ENCODE data around the gene ADAM22. TPM values are rescaled to one million over a fixed set of nuclear protein-coding genes. Genes with fewer than 3 reads are reported as not detected.

Gene ADAM22
- total RNA-seq, 2 donors from 2014 or later, result 1.0 to 3.6 TPM

GRCh38 chr7:88046839-88047573, 113.0 kb downstream of the ADAM22 start:
- Histone ChIP-seq H3K4me3 (no peak overlapping the region), H3K4me1 (no peaks in the 10 kb centered on the region), H3K27ac (no peak overlapping the region), H3K27me3 (no peaks in the 10 kb centered on the region), H3K9me3 (no peaks in the 10 kb centered on the region), H3K36me3 (replicated peaks in 1 of 2; ENCODE audit: insufficient read depth in 1 of 2, low read depth in 2 of 2) (no peaks in the 10 kb centered on the region)
- DNase-seq, result no peak
- ATAC-seq, result no peak
- WGBS, 2 donors, result 50 to 73% methylated on average over 1 of the region's 1 CpG
- intact Hi-C loops (cut with DNase I), result no loop called here
- no peak for TF ChIP-seq POLR2A (IDR thresholded peaks at IDR 0.05)
- TF ChIP-seq CTCF (IDR thresholded peaks at IDR 0.05), result no peak

- Histone ChIP-seq H3K27me3 (no peaks in the 10 kb centered on the region), H3K27ac (no peak overlapping the region), H3K9me3 (no peaks in the 10 kb centered on the region), H3K4me3 (no peak overlapping the region), H3K4me1 (peaks cover 5% of the 10 kb centered on the region), H3K36me3 (replicated peaks in 1 of 2; ENCODE audit: insufficient read depth in 1 of 2, low read depth in 2 of 2) (no peaks in the 10 kb centered on the region)
- no peak for DNase-seq
- intact Hi-C loops (cut with DNase I), result no loop called here
- no peak for ATAC-seq
- WGBS, 2 donors, result 20 to 26% methylated on average over 1 of the region's 1 CpG
- no peak for TF ChIP-seq CTCF (IDR thresholded peaks at IDR 0.05)
- no peak for TF ChIP-seq POLR2A (IDR thresholded peaks at IDR 0.05)
These were observed 123.6 kb downstream of the ADAM22 start for GRCh38 chr7:88057655-88058054.

DNA sequence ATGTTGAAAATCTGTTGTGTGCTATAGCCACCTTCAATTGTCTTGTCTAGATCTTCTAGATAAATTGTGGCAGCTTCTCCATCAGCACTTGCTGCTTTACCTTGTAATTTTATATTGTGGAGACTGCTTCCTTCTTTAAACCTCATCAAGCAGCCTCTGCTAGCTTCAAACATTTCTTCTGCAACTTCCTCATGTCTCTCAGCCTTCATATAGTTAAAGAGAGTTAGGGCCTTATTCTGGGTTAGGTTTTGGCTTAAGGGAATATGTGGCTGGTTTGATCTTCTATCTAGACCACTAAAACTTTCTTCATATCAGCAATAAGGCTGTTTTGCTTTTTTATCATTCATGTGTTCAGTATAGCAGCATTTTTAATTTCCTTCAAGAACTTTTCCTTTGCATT, 128.2 kb downstream of the ADAM22 start:
- no peak overlapping the region for H3K4me3 ChIP-seq
- peaks cover 5% of the 10 kb centered on the region for H3K4me1 ChIP-seq
- ATAC-seq (no peak), DNase-seq (no peak)
- H3K27me3 ChIP-seq, result no peaks in the 10 kb centered on the region
- intact Hi-C loops (cut with DNase I), result no loop called here
- no peaks in the 10 kb centered on the region for H3K36me3 ChIP-seq (replicated peaks in 1 of 2; ENCODE audit: insufficient read depth in 1 of 2, low read depth in 2 of 2)
- TF ChIP-seq POLR2A (IDR thresholded peaks at IDR 0.05) (no peak), CTCF (IDR thresholded peaks at IDR 0.05) (no peak)
- H3K9me3 ChIP-seq, result no peaks in the 10 kb centered on the region
- no peak overlapping the region for H3K27ac ChIP-seq

- no peaks in the 10 kb centered on the region for H3K4me1 ChIP-seq
- H3K4me3 ChIP-seq, result no peak overlapping the region
- TF ChIP-seq POLR2A (IDR thresholded peaks at IDR 0.05), result no peak
- 92 to 96% methylated on average over 1 of the region's 1 CpG for WGBS, 2 donors
- intact Hi-C loops (cut with DNase I), result no loop called here
- DNase-seq (no peak), ATAC-seq (no peak)
- H3K27ac ChIP-seq, result no peak overlapping the region
- no peaks in the 10 kb centered on the region for H3K36me3 ChIP-seq (replicated peaks in 1 of 2; ENCODE audit: insufficient read depth in 1 of 2, low read depth in 2 of 2)
- H3K27me3 ChIP-seq, result no peaks in the 10 kb centered on the region
- no peaks in the 10 kb centered on the region for H3K9me3 ChIP-seq
These were observed 135.0 kb downstream of the ADAM22 start for GRCh38 chr7:88069093-88069492.

- TF ChIP-seq POLR2A (IDR thresholded peaks at IDR 0.05) (no peak), CTCF (IDR thresholded peaks at IDR 0.05) (no peak)
- H3K4me3 ChIP-seq, result no peak overlapping the region
- DNase-seq (no peak), ATAC-seq (no peak)
- intact Hi-C loops (cut with DNase I), result no loop called here
- WGBS, 2 donors, result 60 to 76% methylated on average over 3 of the region's 3 CpGs
- no peaks in the 10 kb centered on the region for H3K27me3 ChIP-seq
- H3K27ac ChIP-seq, result no peak overlapping the region
- no peaks in the 10 kb centered on the region for H3K36me3 ChIP-seq (replicated peaks in 1 of 2; ENCODE audit: insufficient read depth in 1 of 2, low read depth in 2 of 2)
- H3K4me1 ChIP-seq, result no peaks in the 10 kb centered on the region
- H3K9me3 ChIP-seq, result no peaks in the 10 kb centered on the region
These were observed 138.1 kb downstream of the ADAM22 start for GRCh38 chr7:88071994-88072714.
